ENCODE measurements around the gene PTGDS.

PTGDS gene

GRCh38 chr9:137026384-137026783 is 49.1 kb downstream of the PTGDS start:
- no peak for DNase-seq (ENCODE audit: low read depth)

GRCh38 chr9:137026828-137027227 is 49.5 kb downstream of the PTGDS start:
- no peak for DNase-seq (ENCODE audit: low read depth)

GRCh38 chr9:137027369-137028262 is 50.3 kb downstream of the PTGDS start, which contains the start of gene ABCA2:
Gene ABCA2, minus strand, starts transcription at chr9:137028237. Its CDS starts 97 bp downstream, at chr9:137028140.
- no peak for DNase-seq (ENCODE audit: low read depth)

- peak; percentile 43 for DNase-seq (ENCODE audit: low read depth)
Observed at GRCh38 chr9:137028263-137029057, 51.2 kb downstream of the PTGDS start.

GRCh38 chr9:137029058-137029936 is 52.0 kb downstream of the PTGDS start:
- peak; percentile 50 for DNase-seq (ENCODE audit: low read depth)

GRCh38 chr9:137030006-137030405 is 52.7 kb downstream of the PTGDS start:
- no peak for DNase-seq (ENCODE audit: low read depth)

- no peak for DNase-seq (ENCODE audit: low read depth)
Observed at GRCh38 chr9:137030538-137031527, 53.5 kb downstream of the PTGDS start.
